H1 (cell line): ENCODE results near the gene ATOH8.

Source experiments
- CTCF ChIP-seq, 3 experiments: IDR thresholded peaks; 1 replicate in 2 of 3; 2 replicates in 1 of 3; pipeline versions ENCODE4 v1.5.1 to v1.6.1; 2011; ENCODE audit warnings: low read length in 3 of 3, mild to moderate bottlenecking in 3 of 3, inconsistent platforms in 2 of 3, low read depth in 1 of 3, moderate library complexity in 1 of 3; ENCODE audit not compliant: insufficient read depth in 1 of 3; ENCODE audit errors: control extremely low read depth in 1 of 3
- EP300 ChIP-seq, 2 experiments: IDR thresholded peaks; 1 replicate in 1 of 2; 2 replicates in 1 of 2; pipeline ENCODE4 v1.6.1; 2011 to 2012; ENCODE audit warnings: low read depth in 2 of 2, low read length in 2 of 2, mild to moderate bottlenecking in 2 of 2, borderline replicate concordance in 1 of 2, inconsistent platforms in 1 of 2, moderate library complexity in 1 of 2
- POLR2AphosphoS5 ChIP-seq: IDR thresholded peaks from 2 replicates; pipeline ENCODE4 v1.6.1; 2011; ENCODE audit warnings: low read depth, low read length
- RXRA ChIP-seq: IDR thresholded peaks from 2 replicates; pipeline ENCODE4 v1.6.1; 2011; ENCODE audit warnings: low read depth, mild to moderate bottlenecking, low read length, moderate library complexity; ENCODE audit not compliant: insufficient read depth
- TAF1 ChIP-seq: IDR thresholded peaks from 2 replicates; pipeline ENCODE4 v1.6.1; 2011; ENCODE audit warnings: mild to moderate bottlenecking, low read depth, low read length
- TCF12 ChIP-seq: IDR thresholded peaks from 2 replicates; pipeline ENCODE4 v1.6.1; 2011; ENCODE audit warnings: low read depth, mild to moderate bottlenecking, low read length
- TEAD4 ChIP-seq: IDR thresholded peaks from 2 replicates; pipeline ENCODE4 v1.6.1; 2012; ENCODE audit warnings: low read depth, low read length, inconsistent platforms, mixed read lengths
- USF2 ChIP-seq: IDR thresholded peaks from 2 replicates; pipeline ENCODE4 v1.6.1; 2011; ENCODE audit warnings: low read length, improper control_type of control experiment
- YY1 ChIP-seq: IDR thresholded peaks from 2 replicates; pipeline ENCODE4 v1.6.1; 2011; ENCODE audit warnings: low read depth, mild to moderate bottlenecking, low read length

GRCh38 chr2:85756195-85756594 lies 2.4 kb downstream of the ATOH8 start:
- no peak for TF ChIP-seq CTCF (IDR thresholded peaks at IDR 0.05; ENCODE audit: control extremely low read depth in 1 of 3, insufficient read depth in 1 of 3, low read depth in 1 of 3, low read length in 3 of 3)
- TF ChIP-seq EP300 (IDR thresholded peaks at IDR 0.05; ENCODE audit: borderline replicate concordance in 1 of 2, low read depth in 2 of 2, low read length in 2 of 2) = no peak
- no peak for TF ChIP-seq TCF12
- no peak for TF ChIP-seq TEAD4
- TF ChIP-seq YY1 = no peak
- no peak for TF ChIP-seq TAF1
- no peak for TF ChIP-seq POLR2AphosphoS5
- TF ChIP-seq USF2 = no peak
- no peak for TF ChIP-seq RXRA
